Stomach (tissue), 9 donors: Measurements from ENCODE around the gene TMEM40. TPM values are rescaled to one million over a fixed set of nuclear protein-coding genes. Genes with fewer than 3 reads are reported as not detected.

Experiments
- DNase-seq, 2 donors: peaks; one replicate each; pipeline versions ENCODE4 v3.0.0 to v3.0.0-alpha.2; 2013 to 2019
- H3K27ac ChIP-seq, 5 donors: fragments of 200-600 bp in 4 of 5; sonication (generic) in 4 of 5; one replicate each; pipeline ENCODE4 v1.5.1; 2013 to 2019; ENCODE audit warnings: mild to moderate bottlenecking in 1 of 5, moderate library complexity in 1 of 5
- H3K27me3 ChIP-seq, 3 donors: fragments of 200-600 bp; sonication (generic); one replicate each; pipeline ENCODE4 v1.5.1; 2017 to 2019; ENCODE audit warnings: mixed run types in 1 of 3
- H3K36me3 ChIP-seq, 4 donors: fragments of 200-600 bp; sonication (generic); 1 replicate in 3 of 4; 2 replicates in 1 of 4; pipeline ENCODE4 v1.5.1; 2016 to 2019
- H3K4me1 ChIP-seq, 4 donors: fragments of 200-600 bp; sonication (generic); one replicate each; pipeline ENCODE4 v1.5.1; 2016 to 2019
- H3K4me3 ChIP-seq, 4 donors: fragments of 200-600 bp; sonication (generic) in 3 of 4; one replicate each; pipeline ENCODE4 v1.5.1; 2016 to 2019; ENCODE audit warnings: mild to moderate bottlenecking in 1 of 4
- H3K9me3 ChIP-seq, 4 donors: fragments of 200-600 bp; sonication (generic); one replicate each; pipeline ENCODE4 v1.5.1; 2016 to 2019
- EP300 ChIP-seq: sonication (generic); formaldehyde crosslinking; IDR thresholded peaks from one replicate; pipeline ENCODE4 v1.6.1; 2017; ENCODE audit warnings: antibody characterized with exemption
- POLR2A ChIP-seq, 4 donors: fragments of 450-650 bp; IDR thresholded peaks; one replicate each; pipeline ENCODE4 v1.6.1; 2016; ENCODE audit warnings: antibody characterized with exemption in 4 of 4, control low read depth in 2 of 4, mild to moderate bottlenecking in 1 of 4, moderate library complexity in 1 of 4
- POLR2AphosphoS5 ChIP-seq, 3 donors: sonication (generic); formaldehyde crosslinking; IDR thresholded peaks; one replicate each; pipeline ENCODE4 v1.6.1; 2016; ENCODE audit warnings: antibody characterized with exemption in 3 of 3
- WGBS, 5 donors: extraction: QIAGEN DNeasy Blood & Tissue Kit in 3 of 5; methylation state at CpG; one replicate each; pipeline versions ENCODE4 v1.1.5 to v1.1.7; 2013 to 2018; 5-methylcytosine and 5-hydroxymethylcytosine counted together
- intact Hi-C: fragments of 100-400 bp; cut with DNase I; formaldehyde crosslinking; loops from one replicate; pipeline ENCODE4 v1.15.1; 2023; ENCODE audit warnings: low total_unique reads
- polyA plus RNA-seq, 3 donors: library from polyadenylated mRNA; stranded (reverse); fragments of 200-250 nt; gene quantifications; one replicate each; pipeline ENCODE4 v1.2.3, GENCODE V29; 2013
- total RNA-seq, 5 donors: library from RNA; depleted of rRNA; stranded (reverse); fragments of >200 nt; gene quantifications; one replicate each; pipeline versions ENCODE4 v1.1.0 to v1.2.3, GENCODE V29; 2014 to 2016
- TF ChIP-seq, protein P1 (sequence below), 7 experiments: fragments of 450-650 bp in 4 of 7; fragments of 200-600 bp in 3 of 7; sonication (generic) in 3 of 7; IDR thresholded peaks; one replicate each; pipeline ENCODE4 v1.5.1; 2016 to 2019; ENCODE audit warnings: antibody characterized with exemption in 7 of 7, control low read depth in 2 of 7, mild to moderate bottlenecking in 1 of 7
- donor health status: healthy with polysubstance abuse.
- donor health status: Bipolar disorder and iron deficiency.
- donor health status: healthy.

The TMEM40 gene
- total and polyA plus RNA-seq, 8 donors = 141 TPM; not detected in 7

DNA sequence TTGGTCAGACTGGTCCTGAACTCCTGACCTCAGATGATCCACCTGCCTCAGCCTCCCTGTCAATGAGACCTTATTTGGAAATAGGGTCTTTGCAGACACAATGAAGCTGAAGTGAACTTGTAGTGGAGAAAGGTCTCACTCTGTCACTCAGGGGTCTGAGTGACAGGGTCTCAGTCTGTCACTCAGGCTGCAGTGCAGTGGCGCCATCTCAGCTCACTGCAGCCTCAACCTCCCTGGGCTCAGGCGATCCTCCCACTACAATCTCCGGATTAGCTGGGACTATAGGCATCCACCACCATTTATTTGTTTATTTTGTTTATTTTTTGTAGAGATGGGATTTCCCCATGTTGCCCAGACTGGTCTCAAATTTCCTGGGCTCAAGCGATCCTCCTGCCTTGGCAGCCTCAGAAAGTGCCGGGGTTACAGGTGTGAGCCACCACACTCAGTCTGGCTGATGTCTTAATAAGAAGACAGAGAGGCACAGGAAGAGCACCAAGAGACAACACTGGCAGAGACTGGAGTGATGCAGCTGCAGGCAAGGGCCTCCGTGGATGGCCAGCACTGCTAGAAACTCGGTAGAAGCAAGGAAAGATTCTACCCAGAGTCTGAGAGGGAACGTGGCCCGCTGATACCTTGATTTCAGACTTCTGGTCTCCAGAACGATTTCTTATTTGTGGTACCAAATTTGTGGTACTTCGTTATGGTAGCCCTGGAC lies 68.9 kb downstream of the TMEM40 start:
- H3K4me1 ChIP-seq = peaks cover 0 to 7% (median 0%) of the 10 kb centered on the region in 4 donors
- no peak overlapping the region for H3K4me3 ChIP-seq
- no peaks in the 10 kb centered on the region for H3K27me3 ChIP-seq
- 81 to 86% (median 85%) methylated on average over 8 to 11 of the region's 11 CpGs for whole genome bisulfite sequencing, 5 donors
- intact Hi-C loops = no loop called here
- no peak for DNase-seq
- H3K36me3 ChIP-seq = no peaks in the 10 kb centered on the region
- no peaks in the 10 kb centered on the region for H3K9me3 ChIP-seq
- no peak overlapping the region for H3K27ac ChIP-seq
- TF ChIP-seq EP300 (no peak), POLR2AphosphoS5 (IDR thresholded peaks at IDR 0.05) (no peak), POLR2A (IDR thresholded peaks at IDR 0.05) (no peak)
- TF ChIP-seq, protein P1, sequence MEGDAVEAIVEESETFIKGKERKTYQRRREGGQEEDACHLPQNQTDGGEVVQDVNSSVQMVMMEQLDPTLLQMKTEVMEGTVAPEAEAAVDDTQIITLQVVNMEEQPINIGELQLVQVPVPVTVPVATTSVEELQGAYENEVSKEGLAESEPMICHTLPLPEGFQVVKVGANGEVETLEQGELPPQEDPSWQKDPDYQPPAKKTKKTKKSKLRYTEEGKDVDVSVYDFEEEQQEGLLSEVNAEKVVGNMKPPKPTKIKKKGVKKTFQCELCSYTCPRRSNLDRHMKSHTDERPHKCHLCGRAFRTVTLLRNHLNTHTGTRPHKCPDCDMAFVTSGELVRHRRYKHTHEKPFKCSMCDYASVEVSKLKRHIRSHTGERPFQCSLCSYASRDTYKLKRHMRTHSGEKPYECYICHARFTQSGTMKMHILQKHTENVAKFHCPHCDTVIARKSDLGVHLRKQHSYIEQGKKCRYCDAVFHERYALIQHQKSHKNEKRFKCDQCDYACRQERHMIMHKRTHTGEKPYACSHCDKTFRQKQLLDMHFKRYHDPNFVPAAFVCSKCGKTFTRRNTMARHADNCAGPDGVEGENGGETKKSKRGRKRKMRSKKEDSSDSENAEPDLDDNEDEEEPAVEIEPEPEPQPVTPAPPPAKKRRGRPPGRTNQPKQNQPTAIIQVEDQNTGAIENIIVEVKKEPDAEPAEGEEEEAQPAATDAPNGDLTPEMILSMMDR (IDR thresholded peaks at IDR 0.05) = no peak

DNA sequence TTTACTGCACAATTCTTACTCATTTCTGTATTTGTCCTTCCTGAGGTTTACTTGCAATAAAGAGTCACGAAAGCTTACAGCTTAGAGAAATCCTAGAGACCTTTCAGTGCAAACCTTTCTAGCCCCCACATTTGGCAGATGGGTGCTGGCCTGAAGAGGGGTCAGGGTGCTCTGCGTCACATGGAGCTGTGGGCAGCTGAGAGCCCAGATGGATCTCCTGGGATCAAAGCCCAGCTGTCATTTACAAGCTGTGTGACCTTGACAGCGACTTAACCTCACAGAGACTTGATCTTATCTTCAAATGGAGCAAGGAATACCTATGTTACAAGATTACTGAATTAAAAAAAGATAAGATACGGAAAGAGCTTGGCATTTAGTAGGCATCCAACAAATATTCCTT lies 71.1 kb downstream of the TMEM40 start:
- TF ChIP-seq POLR2AphosphoS5 (IDR thresholded peaks at IDR 0.05) (no peak), EP300 (no peak), POLR2A (IDR thresholded peaks at IDR 0.05) (no peak)
- TF ChIP-seq, protein P1 (IDR thresholded peaks at IDR 0.05) = no peak
- WGBS, 5 donors = 41 to 57% (median 55%) methylated on average over 4 of the region's 4 CpGs
- H3K4me3 ChIP-seq = no peak overlapping the region
- intact Hi-C loops = no loop called here
- no peak overlapping the region for H3K27ac ChIP-seq
- H3K4me1 ChIP-seq = no peaks in the 10 kb centered on the region
- no peaks in the 10 kb centered on the region for H3K36me3 ChIP-seq
- H3K27me3 ChIP-seq = no peaks in the 10 kb centered on the region
- DNase-seq = no peak
- H3K9me3 ChIP-seq = no peaks in the 10 kb centered on the region

DNA sequence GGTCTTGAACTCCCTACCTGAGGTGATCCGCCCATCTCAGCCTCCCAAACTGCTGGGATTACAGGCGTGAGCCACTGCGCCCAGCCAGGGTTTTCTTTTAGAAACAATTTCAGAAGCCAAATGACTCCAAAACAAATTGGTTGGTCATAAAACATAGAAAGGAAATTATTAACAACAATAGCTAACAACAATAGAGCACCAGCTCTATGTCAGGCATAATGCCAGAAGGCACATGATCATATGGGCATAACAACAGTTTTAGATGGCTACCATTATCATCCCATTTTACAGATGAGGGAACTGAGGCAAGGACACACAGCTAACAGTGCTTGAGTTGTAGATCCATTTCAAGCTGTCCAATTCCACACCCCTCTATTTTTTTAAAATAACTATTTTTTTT lies 73.0 kb downstream of the TMEM40 start:
- 80 to 100% (median 87%) methylated on average over 1 to 3 of the region's 3 CpGs for WGBS, 5 donors
- Histone ChIP-seq H3K9me3 (no peaks in the 10 kb centered on the region), H3K4me3 (no peak overlapping the region), H3K4me1 (peaks cover 0 to 4% (median 0%) of the 10 kb centered on the region in 4 donors), H3K27me3 (no peaks in the 10 kb centered on the region), H3K36me3 (no peaks in the 10 kb centered on the region), H3K27ac (no peak overlapping the region)
- no peak for DNase-seq
- TF ChIP-seq POLR2A (IDR thresholded peaks at IDR 0.05) (no peak), POLR2AphosphoS5 (IDR thresholded peaks at IDR 0.05) (no peak), EP300 (no peak)
- TF ChIP-seq, protein P1 (IDR thresholded peaks at IDR 0.05) = no peak
- intact Hi-C loops = no loop called here

Other genes starting within 250 kb of the TMEM40 start
- gene MKRN2OS, start 213.8 kb downstream of the TMEM40 start, total RNA-seq = 1 to 10 TPM in 1 of 5 donors, not detected in 4; 3.1 TPM
- gene MKRN2OS, start 213.8 kb downstream of the TMEM40 start, polyA plus RNA-seq = 10 to 100 TPM in 1 of 3 donors, 1 to 10 TPM in 2; 3.8 to 11.0 (median 4.9) TPM
- gene MKRN2, start 202.2 kb downstream of the TMEM40 start, total RNA-seq = 10 to 100 TPM; 15.6 to 39.1 (median 31.5) TPM
- gene MKRN2, start 202.2 kb downstream of the TMEM40 start, polyA plus RNA-seq = 10 to 100 TPM; 13.3 to 15.7 (median 14.4) TPM
- 100 to 1,000 TPM in 3 of 5 donors, 10 to 100 TPM in 2; 51.0 to 156 (median 113) TPM for gene RAF1, start 95.1 kb downstream of the TMEM40 start, total RNA-seq
- gene RAF1, start 95.1 kb downstream of the TMEM40 start, polyA plus RNA-seq = 10 to 100 TPM; 36.7 to 54.1 (median 46.3) TPM
- 1 to 10 TPM in 4 of 5 donors, under 1 TPM in 1; under 0.01 to 5.3 (median 4.0) TPM for gene CAND2, start 37.4 kb upstream of the TMEM40 start, total RNA-seq
- 1 to 10 TPM; 1.1 to 2.0 (median 1.2) TPM for gene CAND2, start 37.4 kb upstream of the TMEM40 start, polyA plus RNA-seq
- 1,000 to 10,000 TPM in 3 of 5 donors, 100 to 1,000 TPM in 1, 10 to 100 TPM in 1; 71.5 to 2,292 (median 1,389) TPM for gene RPL32, start 82.3 kb upstream of the TMEM40 start, total RNA-seq
- gene RPL32, start 82.3 kb upstream of the TMEM40 start, polyA plus RNA-seq = 1,000 to 10,000 TPM; 2,312 to 3,985 (median 3,806) TPM